Measurements from ENCODE around the gene CDHR3.
"Not testable (repeated sequence)": the region's sequence is repeated elsewhere in the genome, so short reads cannot be mapped to it uniquely, and the experiment has no call there.

The CDHR3 gene

GRCh38 chr7:105962353-105962752, 711 bp upstream of the CDHR3 start:
- no peak for DNase-seq

- no peak for DNase-seq
Measured at GRCh38 chr7:105971845-105972244, 8.8 kb downstream of the CDHR3 start.

GRCh38 chr7:105972276-105972675, 9.2 kb downstream of the CDHR3 start:
- no peak for DNase-seq

GRCh38 chr7:105974471-105974870, 11.4 kb downstream of the CDHR3 start:
- no peak for DNase-seq

- no peak for DNase-seq
Measured at GRCh38 chr7:105975770-105976417, 12.8 kb downstream of the CDHR3 start.

- no peak for DNase-seq
Measured at GRCh38 chr7:105976868-105977267, 13.8 kb downstream of the CDHR3 start.

- DNase-seq = no peak
Measured at GRCh38 chr7:105978035-105978434, 15.0 kb downstream of the CDHR3 start.

- no peak for DNase-seq
Measured at GRCh38 chr7:105978974-105979373, 15.9 kb downstream of the CDHR3 start.

GRCh38 chr7:105979405-105979804, 16.3 kb downstream of the CDHR3 start:
- DNase-seq = no peak

- no peak for DNase-seq
Measured at GRCh38 chr7:105980645-105981396, 17.8 kb downstream of the CDHR3 start.

GRCh38 chr7:105982388-105982787, 19.3 kb downstream of the CDHR3 start:
- DNase-seq = no peak

GRCh38 chr7:105984808-105985207, 21.7 kb downstream of the CDHR3 start:
- DNase-seq = not testable (repeated sequence)

GRCh38 chr7:105985229-105985628, 22.2 kb downstream of the CDHR3 start:
- no peak for DNase-seq

- DNase-seq = no peak
Measured at GRCh38 chr7:105985672-105986215, 22.7 kb downstream of the CDHR3 start.

- no peak for DNase-seq
Measured at GRCh38 chr7:105987046-105987445, 24.0 kb downstream of the CDHR3 start.

GRCh38 chr7:105988276-105988675, 25.2 kb downstream of the CDHR3 start:
- DNase-seq = no peak

GRCh38 chr7:105989191-105989590, 26.1 kb downstream of the CDHR3 start:
- no peak for DNase-seq

GRCh38 chr7:105989686-105990085, 26.6 kb downstream of the CDHR3 start:
- DNase-seq = no peak

- DNase-seq = no peak
Measured at GRCh38 chr7:105990141-105990540, 27.1 kb downstream of the CDHR3 start.

- no peak for DNase-seq
Measured at GRCh38 chr7:105990727-105991453, 27.8 kb downstream of the CDHR3 start.

- no peak for DNase-seq
Measured at GRCh38 chr7:105992905-105993304, 29.8 kb downstream of the CDHR3 start.

GRCh38 chr7:105996860-105997737, 34.0 kb downstream of the CDHR3 start:
- no peak for DNase-seq

GRCh38 chr7:105999256-105999655, 36.2 kb downstream of the CDHR3 start:
- DNase-seq = no peak
